BLaER1 treated with 17β-estradiol and CSF1 and Interleukin-3, amounts not matched to agents 10 nM and 100 nM (cell line): ENCODE results near the gene PKMYT1.

Experiments
- H3K27ac ChIP-seq, 11 experiments: shearing (Covaris generic); formaldehyde crosslinking; 2 replicates each; pipeline ENCODE4 v1.8.1; 2022
- H3K27me3 ChIP-seq, 11 experiments: shearing (Covaris generic); formaldehyde crosslinking; 2 replicates each; pipeline ENCODE4 v1.8.1; 2022
- H3K36me3 ChIP-seq, 11 experiments: shearing (Covaris generic); formaldehyde crosslinking; 2 replicates each; pipeline ENCODE4 v1.8.1; 2022
- H3K4me1 ChIP-seq, 10 experiments: shearing (Covaris generic); formaldehyde crosslinking; 2 replicates each; pipeline ENCODE4 v1.8.1; 2022
- H3K4me2 ChIP-seq, 11 experiments: shearing (Covaris generic); formaldehyde crosslinking; 2 replicates each; pipeline ENCODE4 v1.8.1; 2022
- H3K4me3 ChIP-seq, 10 experiments: shearing (Covaris generic); formaldehyde crosslinking; 2 replicates each; pipeline ENCODE4 v1.8.1; 2022
- H3K9ac ChIP-seq, 11 experiments: shearing (Covaris generic); formaldehyde crosslinking; 2 replicates each; pipeline ENCODE4 v1.8.1; 2022
- H3K9me3 ChIP-seq, 11 experiments: shearing (Covaris generic); formaldehyde crosslinking; replicated peaks in 1 of 11; 2 replicates each; pipeline ENCODE4 v1.8.1; 2022
- H4K20me1 ChIP-seq, 11 experiments: shearing (Covaris generic); formaldehyde crosslinking; 2 replicates each; pipeline ENCODE4 v1.8.1; 2022
- Cebpa-rat ChIP-seq, 11 experiments: shearing (Covaris generic); IDR thresholded peaks; 2 replicates each; pipeline ENCODE4 v1.8.1; 2022

PKMYT1 gene

GRCh38 chr16:2980227-2981176, at the start of gene PKMYT1:
Gene PKMYT1 (minus strand): TSS chr16:2980446. CDS start chr16:2979657, 789 bp downstream.
- H3K27ac ChIP-seq, result peak within 1 kb of the TSS; percentile 83 to 96 (median 94)
- H3K9me3 ChIP-seq, result no peaks in the 10 kb centered on the region
- peak within 1 kb of the TSS; percentile 89 to 99 (median 96) for H3K4me2 ChIP-seq
- H3K27me3 ChIP-seq, result 0 out of 22 replicates have a peak, but pooled peaks cover 0 to 3% (median 0%) of the 10 kb centered on the region in 11 experiments
- H3K9ac ChIP-seq, result peak within 1 kb of the TSS; percentile 86 to 95 (median 92)
- peak within 1 kb of the TSS; percentile 61 to 94 (median 86) for H3K4me3 ChIP-seq
- H4K20me1 ChIP-seq, result peaks cover 0 to 33% (median 28%) of the 10 kb centered on the region in 11 experiments; a peak in 17 of 22 replicates
- H3K36me3 ChIP-seq, result peaks cover 0 to 33% (median 26%) of the 10 kb centered on the region in 11 experiments; a peak in 12 of 22 replicates
- TF ChIP-seq Cebpa-rat (IDR thresholded peaks at IDR 0.05), result no peak
- H3K4me1 ChIP-seq, result peaks cover 34 to 84% (median 80%) of the 10 kb centered on the region in 10 experiments

- H3K36me3 ChIP-seq, result peaks cover 20 to 28% (median 23%) of the 10 kb centered on the region in 11 experiments
- peak overlapping the region in 1 of 11 experiments; percentile 33; a peak in 1 of 22 replicates for H3K9ac ChIP-seq
- H3K4me3 ChIP-seq, result peak overlapping the region in 8 of 10 experiments; percentile 20 to 51 (median 38); a peak in 12 of 20 replicates
- peaks cover 28 to 47% (median 40%) of the 10 kb centered on the region in 10 experiments for H3K4me1 ChIP-seq
- peak overlapping the region; percentile 57 to 87 (median 76); a peak in 21 of 22 replicates for H3K4me2 ChIP-seq
- H3K27ac ChIP-seq, result no peak overlapping the region
- TF ChIP-seq Cebpa-rat (IDR thresholded peaks at IDR 0.05), result no peak
- H3K9me3 ChIP-seq, result no peaks in the 10 kb centered on the region
- peaks cover 0 to 85% (median 66%) of the 10 kb centered on the region in 11 experiments; a peak in 20 of 22 replicates for H4K20me1 ChIP-seq
- H3K27me3 ChIP-seq, result peaks cover 64 to 69% (median 65%) of the 10 kb centered on the region in 11 experiments
These were observed 49.4 kb upstream of the PKMYT1 start for GRCh38 chr16:3029491-3030221.

- Histone ChIP-seq H4K20me1 (peaks cover 0 to 85% (median 70%) of the 10 kb centered on the region in 11 experiments; a peak in 20 of 22 replicates), H3K4me3 (peak overlapping the region in 3 of 10 experiments; percentile 29 to 51 (median 41); a peak in 4 of 20 replicates), H3K4me2 (peak overlapping the region; percentile 57 to 87 (median 79)), H3K9ac (no peak overlapping the region), H3K36me3 (peaks cover 20 to 28% (median 23%) of the 10 kb centered on the region in 11 experiments), H3K27me3 (peaks cover 56 to 61% (median 56%) of the 10 kb centered on the region in 11 experiments), H3K9me3 (no peaks in the 10 kb centered on the region), H3K4me1 (peaks cover 32 to 50% (median 43%) of the 10 kb centered on the region in 10 experiments), H3K27ac (no peak overlapping the region)
- no peak for TF ChIP-seq Cebpa-rat (IDR thresholded peaks at IDR 0.05)
These were observed 48.6 kb upstream of the PKMYT1 start for GRCh38 chr16:3028716-3029319.

GRCh38 chr16:3027983-3028715, 47.9 kb upstream of the PKMYT1 start:
- Histone ChIP-seq H3K36me3 (peaks cover 20 to 28% (median 23%) of the 10 kb centered on the region in 11 experiments), H3K9ac (peak overlapping the region in 4 of 11 experiments; percentile 20 to 57 (median 36); a peak in 4 of 22 replicates), H3K4me2 (peak overlapping the region; percentile 71 to 87 (median 82)), H4K20me1 (peaks cover 0 to 84% (median 74%) of the 10 kb centered on the region in 11 experiments; a peak in 20 of 22 replicates), H3K27me3 (peaks cover 49 to 54% (median 50%) of the 10 kb centered on the region in 11 experiments), H3K9me3 (no peaks in the 10 kb centered on the region), H3K4me1 (peaks cover 35 to 56% (median 49%) of the 10 kb centered on the region in 10 experiments), H3K27ac (no peak overlapping the region; a peak in 1 of 22 replicates), H3K4me3 (peak overlapping the region in 5 of 10 experiments; percentile 14 to 29 (median 25); a peak in 4 of 20 replicates)
- no peak for TF ChIP-seq Cebpa-rat (IDR thresholded peaks at IDR 0.05)

- Histone ChIP-seq H3K9me3 (no peaks in the 10 kb centered on the region), H4K20me1 (peaks cover 0 to 89% (median 81%) of the 10 kb centered on the region in 11 experiments; a peak in 20 of 22 replicates), H3K27me3 (peaks cover 42 to 47% (median 43%) of the 10 kb centered on the region in 11 experiments), H3K36me3 (peaks cover 20 to 28% (median 23%) of the 10 kb centered on the region in 11 experiments), H3K27ac (no peak overlapping the region), H3K4me1 (peaks cover 42 to 63% (median 56%) of the 10 kb centered on the region in 10 experiments), H3K4me2 (peak overlapping the region in 9 of 11 experiments; percentile 74 to 87 (median 82); a peak in 14 of 22 replicates), H3K9ac (peak overlapping the region in 1 of 11 experiments; percentile 57; a peak in 3 of 22 replicates), H3K4me3 (no peak overlapping the region)
- no peak for TF ChIP-seq Cebpa-rat (IDR thresholded peaks at IDR 0.05)
These were observed 47.2 kb upstream of the PKMYT1 start for GRCh38 chr16:3027489-3027795.

- Histone ChIP-seq H3K4me3 (no peak overlapping the region), H3K4me2 (peak overlapping the region in 6 of 11 experiments; percentile 74 to 87 (median 83); a peak in 9 of 22 replicates), H4K20me1 (peaks cover 0 to 92% (median 87%) of the 10 kb centered on the region in 11 experiments; a peak in 21 of 22 replicates), H3K9me3 (no peaks in the 10 kb centered on the region), H3K9ac (no peak overlapping the region; a peak in 1 of 22 replicates), H3K4me1 (peaks cover 48 to 69% (median 62%) of the 10 kb centered on the region in 10 experiments), H3K27ac (no peak overlapping the region), H3K27me3 (peaks cover 36 to 41% (median 37%) of the 10 kb centered on the region in 11 experiments), H3K36me3 (peaks cover 20 to 28% (median 23%) of the 10 kb centered on the region in 11 experiments)
- TF ChIP-seq Cebpa-rat (IDR thresholded peaks at IDR 0.05), result no peak
These were observed 46.6 kb upstream of the PKMYT1 start for GRCh38 chr16:3026609-3027488.

GRCh38 chr16:3026003-3026378, 45.7 kb upstream of the PKMYT1 start:
- peaks cover 0 to 94% (median 91%) of the 10 kb centered on the region in 11 experiments; a peak in 21 of 22 replicates for H4K20me1 ChIP-seq
- no peak overlapping the region for H3K27ac ChIP-seq
- peaks cover 55 to 78% (median 71%) of the 10 kb centered on the region in 10 experiments for H3K4me1 ChIP-seq
- H3K9ac ChIP-seq, result 0 out of 22 replicates have a peak overlapping the region, but pooled peaks of 3 of the 11 experiments have one; percentile 23 to 41 (median 36)
- H3K9me3 ChIP-seq, result no peaks in the 10 kb centered on the region
- no peak for TF ChIP-seq Cebpa-rat (IDR thresholded peaks at IDR 0.05)
- H3K36me3 ChIP-seq, result peaks cover 20 to 28% (median 23%) of the 10 kb centered on the region in 11 experiments
- H3K27me3 ChIP-seq, result peaks cover 28 to 40% (median 34%) of the 10 kb centered on the region in 11 experiments
- H3K4me2 ChIP-seq, result no peak overlapping the region
- no peak overlapping the region for H3K4me3 ChIP-seq
